ENCODE measurements around the gene GLT8D1. TPM values are rescaled to one million over a fixed set of nuclear protein-coding genes. Genes with fewer than 3 reads are reported as not detected.

GLT8D1 gene
- total and polyA plus RNA-seq, 12 donors = 23.0 to 37.9 (median 29.4) TPM

DNA sequence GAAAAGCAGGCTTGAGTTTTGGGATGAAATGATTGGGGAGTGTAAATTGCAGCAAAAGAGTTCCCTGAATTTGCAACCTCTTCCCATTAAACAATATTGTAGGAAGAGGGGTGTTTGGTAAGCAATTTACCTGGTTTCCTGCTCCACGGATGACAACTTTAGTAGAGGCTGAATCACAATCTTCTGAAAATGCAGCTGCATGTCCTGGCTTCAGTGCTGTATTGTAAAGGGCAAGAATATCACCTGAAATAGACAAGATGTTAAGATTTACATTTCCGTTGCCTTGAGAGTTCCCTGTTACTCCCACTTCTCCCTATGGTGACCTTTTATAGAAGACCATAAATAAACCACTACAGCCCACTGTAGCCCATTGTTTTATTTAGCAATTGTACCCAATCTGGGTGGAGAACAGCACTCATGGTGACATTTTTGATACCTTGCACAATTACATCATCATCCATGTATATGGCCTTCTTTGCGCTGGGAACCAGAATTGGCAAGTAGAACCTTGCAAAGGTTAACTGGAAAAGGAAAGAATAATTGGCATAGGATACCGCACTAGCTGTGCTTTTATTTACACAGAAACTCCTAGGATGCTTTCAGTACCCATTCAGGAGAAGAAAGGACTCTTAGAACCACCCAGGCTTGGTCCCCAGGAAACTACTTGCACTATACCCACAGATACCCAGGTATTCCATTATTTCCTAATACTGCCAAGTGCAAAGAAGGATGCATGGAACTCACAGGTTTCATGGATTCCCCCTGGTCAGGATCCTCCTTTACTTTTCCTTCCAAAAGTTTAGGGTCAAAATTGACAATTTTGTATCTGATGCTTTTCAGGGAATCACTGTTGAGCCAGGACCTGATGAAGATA, 9.6 kb downstream of the GLT8D1 start:
- Histone ChIP-seq H3K27me3 (no peaks in the 10 kb centered on the region), H3K9me3 (no peaks in the 10 kb centered on the region), H3K4me1 (no peaks in the 10 kb centered on the region), H3K27ac (no peak overlapping the region), H3K36me3 (peaks cover 6 to 94% (median 63%) of the 10 kb centered on the region in 9 donors), H3K4me3 (no peak overlapping the region)
- DNase-seq = no peak
- no peak for ATAC-seq
- intact Hi-C loops (cut with DNase I) = no loop called here
- WGBS, 2 donors = 82 to 84% methylated on average over 4 of the region's 4 CpGs
- TF ChIP-seq, protein P1, sequence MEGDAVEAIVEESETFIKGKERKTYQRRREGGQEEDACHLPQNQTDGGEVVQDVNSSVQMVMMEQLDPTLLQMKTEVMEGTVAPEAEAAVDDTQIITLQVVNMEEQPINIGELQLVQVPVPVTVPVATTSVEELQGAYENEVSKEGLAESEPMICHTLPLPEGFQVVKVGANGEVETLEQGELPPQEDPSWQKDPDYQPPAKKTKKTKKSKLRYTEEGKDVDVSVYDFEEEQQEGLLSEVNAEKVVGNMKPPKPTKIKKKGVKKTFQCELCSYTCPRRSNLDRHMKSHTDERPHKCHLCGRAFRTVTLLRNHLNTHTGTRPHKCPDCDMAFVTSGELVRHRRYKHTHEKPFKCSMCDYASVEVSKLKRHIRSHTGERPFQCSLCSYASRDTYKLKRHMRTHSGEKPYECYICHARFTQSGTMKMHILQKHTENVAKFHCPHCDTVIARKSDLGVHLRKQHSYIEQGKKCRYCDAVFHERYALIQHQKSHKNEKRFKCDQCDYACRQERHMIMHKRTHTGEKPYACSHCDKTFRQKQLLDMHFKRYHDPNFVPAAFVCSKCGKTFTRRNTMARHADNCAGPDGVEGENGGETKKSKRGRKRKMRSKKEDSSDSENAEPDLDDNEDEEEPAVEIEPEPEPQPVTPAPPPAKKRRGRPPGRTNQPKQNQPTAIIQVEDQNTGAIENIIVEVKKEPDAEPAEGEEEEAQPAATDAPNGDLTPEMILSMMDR (IDR thresholded peaks at IDR 0.05) = no peak

DNA sequence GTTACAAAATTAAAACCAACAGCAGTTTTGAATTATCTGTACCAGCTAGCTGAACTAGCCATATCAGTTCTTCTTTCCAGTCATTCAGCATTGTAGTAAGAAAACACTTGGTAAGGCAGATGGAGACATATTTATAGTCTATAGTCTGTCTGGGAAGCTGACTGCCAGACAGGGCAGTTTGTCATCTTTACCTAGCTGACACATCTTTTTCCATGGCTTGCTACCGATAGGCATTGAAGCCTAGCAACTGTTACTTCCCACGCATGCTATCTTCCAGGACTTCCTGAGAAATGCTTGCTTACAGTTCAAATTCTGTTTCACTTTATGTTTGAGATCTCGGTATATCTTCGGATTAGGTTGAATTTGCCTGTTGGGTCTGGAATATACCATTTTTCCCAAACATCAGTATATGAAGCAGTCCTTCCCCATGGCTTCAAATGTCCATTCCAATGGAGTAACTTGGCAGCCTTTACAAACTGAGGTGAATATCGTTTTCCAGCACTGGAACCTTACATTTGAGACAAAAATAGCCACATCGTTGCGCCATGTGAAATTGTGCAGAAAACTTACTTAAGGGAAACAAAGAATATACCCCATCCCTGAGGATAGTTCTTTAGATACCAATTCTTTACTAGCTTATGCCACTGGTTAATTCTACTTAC, 10.9 kb downstream of the GLT8D1 start:
- TF ChIP-seq, protein P1 (IDR thresholded peaks at IDR 0.05) = no peak
- H3K4me3 ChIP-seq = no peak overlapping the region
- no peaks in the 10 kb centered on the region for H3K4me1 ChIP-seq
- no peaks in the 10 kb centered on the region for H3K27me3 ChIP-seq
- ATAC-seq (no peak), DNase-seq (no peak)
- peaks cover 8 to 100% (median 77%) of the 10 kb centered on the region in 9 donors for H3K36me3 ChIP-seq
- WGBS, 2 donors = 68 to 72% methylated on average over 7 of the region's 7 CpGs
- no peak overlapping the region for H3K27ac ChIP-seq
- H3K9me3 ChIP-seq = no peaks in the 10 kb centered on the region
- intact Hi-C loops (cut with DNase I) = no loop called here

DNA sequence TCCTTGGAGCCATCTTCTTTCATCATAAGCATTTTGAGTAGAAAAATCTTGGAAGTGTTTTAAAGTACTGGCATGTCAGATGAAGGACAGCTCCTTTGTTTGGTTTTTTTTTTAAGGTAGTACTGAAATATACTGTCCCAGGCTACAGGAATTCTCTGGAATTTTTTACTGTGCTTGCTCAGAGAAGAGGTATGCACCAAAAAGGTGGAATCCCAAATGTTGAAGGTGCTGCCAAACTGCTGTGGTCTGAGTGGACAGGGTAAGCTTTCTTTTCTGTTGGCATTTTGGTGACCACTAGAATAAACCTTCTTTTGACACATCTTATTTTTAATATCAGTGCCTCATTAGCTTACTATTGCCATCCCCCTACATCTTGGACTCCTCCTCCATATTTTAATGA, 12.5 kb downstream of the GLT8D1 start:
- Histone ChIP-seq H3K4me3 (no peak overlapping the region), H3K4me1 (no peaks in the 10 kb centered on the region), H3K36me3 (peaks cover 9 to 100% (median 88%) of the 10 kb centered on the region in 9 donors), H3K27me3 (no peaks in the 10 kb centered on the region), H3K27ac (no peak overlapping the region), H3K9me3 (no peaks in the 10 kb centered on the region)
- intact Hi-C loops (cut with DNase I) = no loop called here
- TF ChIP-seq, protein P1 (IDR thresholded peaks at IDR 0.05) = no peak
- ATAC-seq (no peak), DNase-seq (no peak)

DNA sequence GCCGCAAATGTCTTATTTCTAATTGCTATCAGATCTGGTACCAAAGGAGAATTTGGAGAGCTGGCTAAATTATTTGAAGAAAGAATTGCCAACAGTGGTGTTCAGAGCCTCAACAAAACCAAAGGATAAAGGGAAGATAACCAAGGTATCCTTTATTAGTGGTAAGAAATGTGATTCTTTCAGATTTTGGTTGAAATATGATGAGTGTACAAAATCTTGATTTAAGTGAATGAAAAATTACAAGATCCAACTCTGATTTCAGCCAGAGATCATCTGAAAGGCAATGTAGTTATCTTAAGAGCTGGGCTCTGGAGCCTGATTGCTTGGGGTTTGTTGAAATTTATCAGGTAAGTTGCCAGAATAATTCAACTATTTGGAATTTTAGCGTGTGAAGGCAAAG, 15.0 kb downstream of the GLT8D1 start:
- TF ChIP-seq, protein P1 (IDR thresholded peaks at IDR 0.05) = no peak
- ATAC-seq (no peak), DNase-seq (no peak)
- Histone ChIP-seq H3K9me3 (no peaks in the 10 kb centered on the region), H3K36me3 (peaks cover 6 to 87% (median 75%) of the 10 kb centered on the region in 9 donors), H3K27me3 (no peaks in the 10 kb centered on the region), H3K27ac (no peak overlapping the region), H3K4me1 (peaks cover 0 to 16% (median 12%) of the 10 kb centered on the region in 9 donors), H3K4me3 (no peak overlapping the region)
- intact Hi-C loops (cut with DNase I) = no loop called here
- 91 to 95% methylated on average over 2 of the region's 2 CpGs for whole genome bisulfite sequencing, 2 donors
